ENCODE measurements around the gene HSPA8.

DNA sequence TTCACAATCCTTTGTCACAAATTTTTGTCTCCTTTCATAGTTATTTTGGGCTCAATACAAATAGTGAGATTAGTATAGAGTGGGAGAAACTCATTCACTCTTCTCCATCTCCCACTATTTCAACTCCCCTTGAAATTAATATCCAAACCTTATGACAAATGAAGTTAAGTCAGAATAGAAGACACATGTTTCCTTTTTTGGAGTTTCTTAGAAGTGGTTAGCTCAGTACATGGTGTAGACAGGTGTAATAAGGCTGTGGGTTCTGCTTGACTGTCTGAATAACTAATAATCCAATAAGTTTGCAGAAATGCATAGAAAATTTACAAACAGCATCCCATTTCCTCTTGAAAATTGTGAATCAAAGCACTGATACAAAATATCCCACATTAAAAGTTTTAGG lies 10.8 kb upstream of the HSPA8 start:
- TF ChIP-seq, protein P1, sequence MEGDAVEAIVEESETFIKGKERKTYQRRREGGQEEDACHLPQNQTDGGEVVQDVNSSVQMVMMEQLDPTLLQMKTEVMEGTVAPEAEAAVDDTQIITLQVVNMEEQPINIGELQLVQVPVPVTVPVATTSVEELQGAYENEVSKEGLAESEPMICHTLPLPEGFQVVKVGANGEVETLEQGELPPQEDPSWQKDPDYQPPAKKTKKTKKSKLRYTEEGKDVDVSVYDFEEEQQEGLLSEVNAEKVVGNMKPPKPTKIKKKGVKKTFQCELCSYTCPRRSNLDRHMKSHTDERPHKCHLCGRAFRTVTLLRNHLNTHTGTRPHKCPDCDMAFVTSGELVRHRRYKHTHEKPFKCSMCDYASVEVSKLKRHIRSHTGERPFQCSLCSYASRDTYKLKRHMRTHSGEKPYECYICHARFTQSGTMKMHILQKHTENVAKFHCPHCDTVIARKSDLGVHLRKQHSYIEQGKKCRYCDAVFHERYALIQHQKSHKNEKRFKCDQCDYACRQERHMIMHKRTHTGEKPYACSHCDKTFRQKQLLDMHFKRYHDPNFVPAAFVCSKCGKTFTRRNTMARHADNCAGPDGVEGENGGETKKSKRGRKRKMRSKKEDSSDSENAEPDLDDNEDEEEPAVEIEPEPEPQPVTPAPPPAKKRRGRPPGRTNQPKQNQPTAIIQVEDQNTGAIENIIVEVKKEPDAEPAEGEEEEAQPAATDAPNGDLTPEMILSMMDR (IDR thresholded peaks at IDR 0.05): no peak
- TF ChIP-seq POLR2A (IDR thresholded peaks at IDR 0.05): no peak

Measured in breast epithelium (tissue), 3 donors.